CD14-positive monocyte (primary cell): Measurements from ENCODE around the gene MLXIP. TPM values are rescaled to one million over a fixed set of nuclear protein-coding genes. Genes with fewer than 3 reads are reported as not detected.

Source experiments
- DNase-seq, 3 donors: peaks; one replicate each; pipeline ENCODE4 v3.0.0-alpha.2; 2011 to 2022
- H2AFZ ChIP-seq: 2 replicates; pipeline ENCODE4 v1.6.0; 2012; ENCODE audit warnings: mild to moderate bottlenecking, low read depth, low read length, inconsistent platforms; ENCODE audit not compliant: insufficient read depth, poor library complexity, severe bottlenecking
- H3K27ac ChIP-seq, 2 donors: 1 replicate in 1 of 2; 2 replicates in 1 of 2; pipeline ENCODE4 v1.5.1; 2012 to 2013; ENCODE audit warnings: low read length in 2 of 2, control low read depth in 1 of 2, inconsistent platforms in 1 of 2, low read depth in 1 of 2, mild to moderate bottlenecking in 1 of 2
- H3K27me3 ChIP-seq, 2 donors: one replicate each; pipeline versions ENCODE4 v1.6.0 to v1.6.1; 2011 to 2013; ENCODE audit warnings: low read length in 2 of 2; ENCODE audit not compliant: control insufficient read depth in 2 of 2, insufficient read depth in 2 of 2
- H3K36me3 ChIP-seq, 2 donors: replicated peaks in 1 of 2; 1 replicate in 1 of 2; 2 replicates in 1 of 2; pipeline versions ENCODE4 v1.5.1 to v1.6.1; 2012 to 2013; ENCODE audit warnings: low read length in 2 of 2, control low read depth in 1 of 2, inconsistent platforms in 1 of 2, mild to moderate bottlenecking in 1 of 2; ENCODE audit not compliant: insufficient read depth in 2 of 2, control insufficient read depth in 1 of 2
- H3K4me1 ChIP-seq, 2 donors: 1 replicate in 1 of 2; 2 replicates in 1 of 2; pipeline versions ENCODE4 v1.5.1 to v1.6.1; 2012 to 2013; ENCODE audit warnings: low read length in 2 of 2, control low read depth in 1 of 2, inconsistent platforms in 1 of 2, mild to moderate bottlenecking in 1 of 2, moderate library complexity in 1 of 2; ENCODE audit not compliant: insufficient read depth in 2 of 2, control insufficient read depth in 1 of 2
- H3K4me2 ChIP-seq: replicated peaks from 2 replicates; pipeline ENCODE3; 2012; ENCODE audit warnings: low read length, moderate library complexity, mild to moderate bottlenecking; ENCODE audit not compliant: poor library complexity, severe bottlenecking; ENCODE audit errors: extremely low read depth
- H3K4me3 ChIP-seq, 3 experiments: fragments of 200-600 bp in 1 of 3; sonication (generic) in 1 of 3; replicated peaks in 1 of 3; 1 replicate in 2 of 3; 2 replicates in 1 of 3; pipeline ENCODE4 v1.5.1; 2011 to 2013; ENCODE audit warnings: low read length in 3 of 3, mild to moderate bottlenecking in 3 of 3, control low read depth in 2 of 3, low read depth in 2 of 3, inconsistent platforms in 1 of 3, moderate library complexity in 1 of 3
- H3K79me2 ChIP-seq: 2 replicates; pipeline ENCODE4 v1.6.0; 2012; ENCODE audit warnings: mild to moderate bottlenecking, control low read depth, inconsistent platforms, low read length, moderate library complexity; ENCODE audit not compliant: insufficient read depth
- H3K9ac ChIP-seq: 2 replicates; pipeline ENCODE4 v1.6.0; 2017; ENCODE audit warnings: low read length, mild to moderate bottlenecking; ENCODE audit not compliant: insufficient read depth, poor library complexity, severe bottlenecking
- H3K9me3 ChIP-seq, 2 donors: replicated peaks in 1 of 2; 1 replicate in 1 of 2; 2 replicates in 1 of 2; pipeline versions ENCODE4 v1.5.1 to v1.6.1; 2012 to 2013; ENCODE audit warnings: low read length in 2 of 2, control low read depth in 1 of 2; ENCODE audit not compliant: control insufficient read depth in 1 of 2, insufficient read depth in 1 of 2
- H4K20me1 ChIP-seq: 2 replicates; pipeline ENCODE4 v1.6.0; 2012; ENCODE audit warnings: mild to moderate bottlenecking, low read length, control low read depth, moderate library complexity; ENCODE audit not compliant: insufficient read depth
- H3K27ac Mint-ChIP-seq, 7 donors: one replicate each; pipeline ENCODE4 v1.8.0; 2020; ENCODE audit warnings: mild to moderate bottlenecking in 7 of 7, mixed read lengths in 7 of 7, moderate library complexity in 6 of 7, inconsistent platforms in 2 of 7
- H3K27me3 Mint-ChIP-seq, 3 donors: one replicate each; pipeline ENCODE4 v1.8.0; 2021 to 2022; ENCODE audit warnings: low read depth in 3 of 3, mild to moderate bottlenecking in 3 of 3, mixed read lengths in 3 of 3, moderate library complexity in 3 of 3, inconsistent platforms in 1 of 3
- H3K36me3 Mint-ChIP-seq, 2 donors: one replicate each; pipeline ENCODE4 v1.8.0; 2020; ENCODE audit warnings: mixed read lengths in 2 of 2, inconsistent platforms in 1 of 2, mild to moderate bottlenecking in 1 of 2
- H3K4me1 Mint-ChIP-seq: one replicate; pipeline ENCODE4 v1.8.0; 2020; ENCODE audit warnings: mild to moderate bottlenecking, mixed read lengths
- H3K4me3 Mint-ChIP-seq, 2 donors: one replicate each; pipeline ENCODE4 v1.8.0; 2020; ENCODE audit warnings: mild to moderate bottlenecking in 2 of 2, mixed read lengths in 2 of 2, moderate library complexity in 1 of 2
- H3K9me3 Mint-ChIP-seq, 7 donors: one replicate each; pipeline ENCODE4 v1.8.0; 2020 to 2022; ENCODE audit warnings: mixed read lengths in 7 of 7, mild to moderate bottlenecking in 6 of 7, moderate library complexity in 6 of 7, inconsistent platforms in 2 of 7
- WGBS: methylation state at CpG from one replicate; pipeline ENCODE4 v1.1.5; 2013; ENCODE audit warnings: missing lambda C conversion rate; ENCODE audit not compliant: insufficient coverage; 5-methylcytosine and 5-hydroxymethylcytosine counted together
- intact Hi-C, 2 donors: fragments of 100-400 bp; cut with micrococcal nuclease; formaldehyde crosslinking; loops; one replicate each; pipeline versions ENCODE4 v1.15.0 to v1.15.1; 2023
- polyA plus RNA-seq, 3 donors: library from polyadenylated mRNA; depleted of rRNA in 1 of 3; unstranded in 2 of 3; stranded (reverse) in 1 of 3; fragments of 300-500 nt in 2 of 3; fragments of >200 nt in 1 of 3; fragmentation: Illumina TruSeq in 2 of 3; gene quantifications; 1 replicate in 2 of 3; 2 replicates in 1 of 3; pipeline ENCODE4 v1.2.3, GENCODE V29; 2012 to 2021
- TF ChIP-seq, protein P1 (sequence below): fragments of 200-600 bp; IDR thresholded peaks from one replicate; pipeline ENCODE4 v1.8.0; 2022; ENCODE audit warnings: antibody characterized with exemption, mild to moderate bottlenecking

The MLXIP gene
- polyA plus RNA-seq, 3 donors: 4.5 to 44.8 (median 4.6) TPM

DNA sequence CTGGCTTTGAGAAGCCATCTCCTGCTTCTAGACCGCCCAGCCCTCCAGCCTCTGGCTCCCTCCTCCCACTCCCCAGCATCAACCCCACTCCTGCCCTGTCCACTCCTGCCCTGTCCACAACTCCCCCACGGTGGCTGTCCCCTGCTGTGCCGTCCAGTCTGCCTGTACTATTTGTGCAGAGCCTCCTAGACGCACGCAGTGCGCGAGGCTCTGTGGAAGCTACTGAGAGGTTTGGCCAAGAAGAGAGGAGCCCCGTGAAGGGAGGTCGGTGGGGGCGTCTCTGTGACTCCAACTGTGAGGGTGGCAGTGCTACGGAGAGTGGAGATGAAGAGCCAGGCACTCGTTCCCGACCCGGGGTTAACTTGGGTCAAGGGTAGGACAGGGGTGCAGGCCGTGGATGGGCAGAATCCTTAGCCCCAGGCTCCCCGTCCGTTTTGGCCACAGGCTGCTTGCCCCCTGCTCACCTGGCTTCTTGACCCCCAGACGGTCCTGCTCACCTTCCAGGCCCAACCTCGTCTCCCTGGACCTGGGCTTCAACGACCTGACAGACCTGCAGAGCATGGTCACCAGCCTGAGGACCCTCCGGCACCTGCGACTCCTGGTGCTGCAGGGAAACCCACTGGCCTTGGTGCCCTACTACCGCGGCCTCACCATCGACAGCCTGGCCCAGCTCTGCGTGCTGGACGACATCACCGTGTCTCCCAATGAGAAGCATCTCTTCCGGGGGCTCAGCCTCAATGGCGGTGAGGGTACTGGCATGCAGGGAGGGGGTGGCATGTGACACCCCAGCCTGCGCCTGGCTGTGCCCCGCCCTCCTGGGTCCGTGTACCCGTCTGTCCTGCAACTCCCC lies 111.3 kb downstream of the MLXIP start:
- H3K4me2 ChIP-seq: no peak overlapping the region
- 95% methylated on average over 29 of the region's 34 CpGs for WGBS
- H3K27me3 ChIP-seq: no peaks in the 10 kb centered on the region
- H3K4me3 ChIP-seq: no peak overlapping the region
- peaks cover 8% of the 10 kb centered on the region for H3K4me1 Mint-ChIP-seq
- no peaks in the 10 kb centered on the region for H3K9me3 ChIP-seq
- no peaks in the 10 kb centered on the region for H3K79me2 ChIP-seq
- H3K4me1 ChIP-seq: peaks cover 0 to under 1% of the 10 kb centered on the region in 2 donors
- H3K4me3 Mint-ChIP-seq: no peak overlapping the region
- H3K9me3 Mint-ChIP-seq: peaks cover 0 to 2% (median 0%) of the 10 kb centered on the region in 7 donors
- H3K36me3 Mint-ChIP-seq: no peaks in the 10 kb centered on the region
- H3K9ac ChIP-seq: no peak overlapping the region
- TF ChIP-seq, protein P1, sequence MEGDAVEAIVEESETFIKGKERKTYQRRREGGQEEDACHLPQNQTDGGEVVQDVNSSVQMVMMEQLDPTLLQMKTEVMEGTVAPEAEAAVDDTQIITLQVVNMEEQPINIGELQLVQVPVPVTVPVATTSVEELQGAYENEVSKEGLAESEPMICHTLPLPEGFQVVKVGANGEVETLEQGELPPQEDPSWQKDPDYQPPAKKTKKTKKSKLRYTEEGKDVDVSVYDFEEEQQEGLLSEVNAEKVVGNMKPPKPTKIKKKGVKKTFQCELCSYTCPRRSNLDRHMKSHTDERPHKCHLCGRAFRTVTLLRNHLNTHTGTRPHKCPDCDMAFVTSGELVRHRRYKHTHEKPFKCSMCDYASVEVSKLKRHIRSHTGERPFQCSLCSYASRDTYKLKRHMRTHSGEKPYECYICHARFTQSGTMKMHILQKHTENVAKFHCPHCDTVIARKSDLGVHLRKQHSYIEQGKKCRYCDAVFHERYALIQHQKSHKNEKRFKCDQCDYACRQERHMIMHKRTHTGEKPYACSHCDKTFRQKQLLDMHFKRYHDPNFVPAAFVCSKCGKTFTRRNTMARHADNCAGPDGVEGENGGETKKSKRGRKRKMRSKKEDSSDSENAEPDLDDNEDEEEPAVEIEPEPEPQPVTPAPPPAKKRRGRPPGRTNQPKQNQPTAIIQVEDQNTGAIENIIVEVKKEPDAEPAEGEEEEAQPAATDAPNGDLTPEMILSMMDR: no peak
- no peaks in the 10 kb centered on the region for H3K36me3 ChIP-seq
- no peak overlapping the region for H2AFZ ChIP-seq
- no peaks in the 10 kb centered on the region for H4K20me1 ChIP-seq
- no peak overlapping the region for H3K27ac ChIP-seq
- intact Hi-C loops: no loop called here
- peak overlapping the region in 1 of 7 donors; percentile 36 for H3K27ac Mint-ChIP-seq
- H3K27me3 Mint-ChIP-seq: peaks cover 1 to 7% (median 2%) of the 10 kb centered on the region in 3 donors
- no peak for DNase-seq

- no peak overlapping the region for H3K9ac ChIP-seq
- TF ChIP-seq, protein P1: peak; percentile 74
- H3K4me2 ChIP-seq: no peak overlapping the region
- Mint-ChIP-seq H3K4me3 (no peak overlapping the region), H3K27me3 (peaks cover 0 to 7% (median 4%) of the 10 kb centered on the region in 3 donors), H3K9me3 (peaks cover 0 to 5% (median 1%) of the 10 kb centered on the region in 7 donors), H3K27ac (no peak overlapping the region), H3K4me1 (no peaks in the 10 kb centered on the region), H3K36me3 (no peaks in the 10 kb centered on the region)
- H3K79me2 ChIP-seq: no peaks in the 10 kb centered on the region
- no peaks in the 10 kb centered on the region for H3K9me3 ChIP-seq
- no peak overlapping the region for H3K4me3 ChIP-seq
- H2AFZ ChIP-seq: no peak overlapping the region
- no peaks in the 10 kb centered on the region for H3K4me1 ChIP-seq
- intact Hi-C loops: no loop called here
- H3K27ac ChIP-seq: no peak overlapping the region
- WGBS: 100% methylated on average over 2 of the region's 18 CpGs
- peak in 2 of 3 donors; percentile 34 to 35 for DNase-seq
- H3K36me3 ChIP-seq: no peaks in the 10 kb centered on the region
- no peaks in the 10 kb centered on the region for H4K20me1 ChIP-seq
- no peaks in the 10 kb centered on the region for H3K27me3 ChIP-seq
These were observed 112.5 kb downstream of the MLXIP start for GRCh38 chr12:122190842-122191668.
